Measurements from ENCODE around the gene EXOG. TPM values are rescaled to one million over a fixed set of nuclear protein-coding genes. Genes with fewer than 3 reads are reported as not detected.

Gene EXOG
- total RNA-seq, 1 experiment from 2014 or later = 13.7 TPM

- TF ChIP-seq ZMAT4 (CRISPR knock-in tag; IDR thresholded peaks at IDR 0.05) (no peak), E2F1 (CRISPR knock-in tag; IDR thresholded peaks at IDR 0.05) (no peak), ZSCAN18 (CRISPR knock-in tag; IDR thresholded peaks at IDR 0.05) (no peak), ZNF263 (CRISPR knock-in tag; IDR thresholded peaks at IDR 0.05; ENCODE audit: low read depth) (no peak), CBFB (CRISPR knock-in tag; IDR thresholded peaks at IDR 0.05; ENCODE audit: low read depth) (no peak), TEAD4 (CRISPR knock-in tag; IDR thresholded peaks at IDR 0.05) (no peak), CTCF (IDR thresholded peaks at IDR 0.05) (no peak)
These were observed 8.8 kb upstream of the EXOG start (continued) for GRCh38 chr3:38487323-38487722.

GRCh38 chr3:38488949-38489348 is 7.2 kb upstream of the EXOG start:
- DNase-seq (ENCODE audit: low spot score) = no peak
- Mint-ChIP-seq H3K4me3 (no peak overlapping the region), H3K36me3 (peaks cover 12% of the 10 kb centered on the region), H3K27ac (no peak overlapping the region), H3K9me3 (no peaks in the 10 kb centered on the region), H3K27me3 (ENCODE audit: low read depth) (no peaks in the 10 kb centered on the region), H3K4me1 (no peaks in the 10 kb centered on the region)
- TF ChIP-seq EMX1 (CRISPR knock-in tag; IDR thresholded peaks at IDR 0.05) = no peak
- TF ChIP-seq ZNF532 (CRISPR knock-in tag; IDR thresholded peaks at IDR 0.05; ENCODE audit: borderline replicate concordance) = no peak
- TF ChIP-seq ERG (CRISPR knock-in tag; IDR thresholded peaks at IDR 0.05) = no peak
- no peak for TF ChIP-seq OVOL2 (CRISPR knock-in tag; IDR thresholded peaks at IDR 0.05; ENCODE audit: borderline replicate concordance)
- no peak for TF ChIP-seq E2F5 (CRISPR knock-in tag; IDR thresholded peaks at IDR 0.05)
- no peak for TF ChIP-seq ARID4B (CRISPR knock-in tag; IDR thresholded peaks at IDR 0.05; ENCODE audit: borderline replicate concordance)
- no peak for TF ChIP-seq PREB (CRISPR knock-in tag; IDR thresholded peaks at IDR 0.05; ENCODE audit: borderline replicate concordance)
- no peak for TF ChIP-seq ZNF219 (CRISPR knock-in tag; IDR thresholded peaks at IDR 0.05; ENCODE audit: borderline replicate concordance)
- no peak for TF ChIP-seq MXD4 (CRISPR knock-in tag; IDR thresholded peaks at IDR 0.05; ENCODE audit: borderline replicate concordance)
- TF ChIP-seq ETV6 (CRISPR knock-in tag; IDR thresholded peaks at IDR 0.05) = no peak
- ATAC-seq = no peak
- ChIA-PET POLR2A (no interaction called here), CTCF (no interaction called here)

Data from WTC11 (cell line).